ENCODE results near the gene GALNT16. TPM values are rescaled to one million over a fixed set of nuclear protein-coding genes. Genes with fewer than 3 reads are reported as not detected.

Gene GALNT16
- polyA plus RNA-seq, 3 donors, result 0.01 TPM; not detected in 2

GRCh38 chr14:69291396-69291795, 31.4 kb downstream of the GALNT16 start:
- H3K4me3 Mint-ChIP-seq, result no peak overlapping the region
- TF ChIP-seq CTCF (IDR thresholded peaks at IDR 0.05), result no peak
- H3K4me1 ChIP-seq (ENCODE audit: control insufficient read depth in 1 of 2, insufficient read depth in 2 of 2, low read length in 2 of 2), result no peaks in the 10 kb centered on the region
- H3K27me3 Mint-ChIP-seq (ENCODE audit: low read depth in 3 of 3), result peaks cover 8 to 16% (median 11%) of the 10 kb centered on the region in 3 donors
- peaks cover 0 to 5% (median 0%) of the 10 kb centered on the region in 7 donors for H3K9me3 Mint-ChIP-seq
- no peaks in the 10 kb centered on the region for H3K36me3 Mint-ChIP-seq
- H3K4me1 Mint-ChIP-seq, result no peaks in the 10 kb centered on the region
- H3K36me3 ChIP-seq (replicated peaks in 1 of 2; ENCODE audit: control insufficient read depth in 1 of 2, insufficient read depth in 2 of 2, low read length in 2 of 2), result no peaks in the 10 kb centered on the region
- H3K27ac Mint-ChIP-seq, result no peak overlapping the region
- intact Hi-C loops (cut with micrococcal nuclease), result no loop called here
- no peaks in the 10 kb centered on the region for H3K79me2 ChIP-seq (ENCODE audit: insufficient read depth, low read length)
- H2AFZ ChIP-seq (ENCODE audit: insufficient read depth, low read depth, low read length, poor library complexity, severe bottlenecking), result no peak overlapping the region
- peaks cover 0 to 3% of the 10 kb centered on the region in 2 donors for H3K27me3 ChIP-seq (ENCODE audit: control insufficient read depth in 2 of 2, insufficient read depth in 2 of 2, low read length in 2 of 2)
- no peak overlapping the region for H3K4me2 ChIP-seq (replicated peaks; ENCODE audit: extremely low read depth, low read length, poor library complexity, severe bottlenecking)
- no peak overlapping the region for H3K27ac ChIP-seq (ENCODE audit: low read depth in 1 of 2, low read length in 2 of 2)
- H3K9ac ChIP-seq (ENCODE audit: insufficient read depth, low read length, poor library complexity, severe bottlenecking), result no peak overlapping the region
- no peaks in the 10 kb centered on the region for H4K20me1 ChIP-seq (ENCODE audit: insufficient read depth, low read length)
- H3K4me3 ChIP-seq (replicated peaks in 1 of 3; ENCODE audit: low read depth in 2 of 3, low read length in 3 of 3), result no peak overlapping the region
- WGBS (ENCODE audit: insufficient coverage), result 86% methylated on average over 3 of the region's 5 CpGs
- DNase-seq, result no peak
- no peaks in the 10 kb centered on the region for H3K9me3 ChIP-seq (replicated peaks in 1 of 2; ENCODE audit: control insufficient read depth in 1 of 2, insufficient read depth in 1 of 2, low read length in 2 of 2)

- Mint-ChIP-seq H3K4me1 (no peaks in the 10 kb centered on the region), H3K27me3 (ENCODE audit: low read depth in 3 of 3) (peaks cover 10 to 16% (median 11%) of the 10 kb centered on the region in 3 donors), H3K27ac (no peak overlapping the region), H3K9me3 (peaks cover 0 to 3% (median 0%) of the 10 kb centered on the region in 7 donors), H3K36me3 (no peaks in the 10 kb centered on the region), H3K4me3 (no peak overlapping the region)
- no peaks in the 10 kb centered on the region for H3K79me2 ChIP-seq (ENCODE audit: insufficient read depth, low read length)
- H3K27ac ChIP-seq (ENCODE audit: low read depth in 1 of 2, low read length in 2 of 2), result no peak overlapping the region
- no peak overlapping the region for H2AFZ ChIP-seq (ENCODE audit: insufficient read depth, low read depth, low read length, poor library complexity, severe bottlenecking)
- H3K36me3 ChIP-seq (replicated peaks in 1 of 2; ENCODE audit: control insufficient read depth in 1 of 2, insufficient read depth in 2 of 2, low read length in 2 of 2), result no peaks in the 10 kb centered on the region
- no peak overlapping the region for H3K4me3 ChIP-seq (replicated peaks in 1 of 3; ENCODE audit: low read depth in 2 of 3, low read length in 3 of 3)
- no peak overlapping the region for H3K4me2 ChIP-seq (replicated peaks; ENCODE audit: extremely low read depth, low read length, poor library complexity, severe bottlenecking)
- no peak for TF ChIP-seq CTCF (IDR thresholded peaks at IDR 0.05)
- H3K9ac ChIP-seq (ENCODE audit: insufficient read depth, low read length, poor library complexity, severe bottlenecking), result no peak overlapping the region
- no peaks in the 10 kb centered on the region for H4K20me1 ChIP-seq (ENCODE audit: insufficient read depth, low read length)
- 89% methylated on average over 4 of the region's 5 CpGs for WGBS (ENCODE audit: insufficient coverage)
- H3K4me1 ChIP-seq (ENCODE audit: control insufficient read depth in 1 of 2, insufficient read depth in 2 of 2, low read length in 2 of 2), result no peaks in the 10 kb centered on the region
- no peaks in the 10 kb centered on the region for H3K9me3 ChIP-seq (replicated peaks in 1 of 2; ENCODE audit: control insufficient read depth in 1 of 2, insufficient read depth in 1 of 2, low read length in 2 of 2)
- no peak for DNase-seq
- intact Hi-C loops (cut with micrococcal nuclease), result no loop called here
- H3K27me3 ChIP-seq (ENCODE audit: control insufficient read depth in 2 of 2, insufficient read depth in 2 of 2, low read length in 2 of 2), result peaks cover 0 to 3% of the 10 kb centered on the region in 2 donors
These were observed 32.1 kb downstream of the GALNT16 start for GRCh38 chr14:69291891-69292561.
